Caco-2 (cell line): ENCODE data around the gene ACER2. TPM values are rescaled to one million over a fixed set of nuclear protein-coding genes. Genes with fewer than 3 reads are reported as not detected.
"Not testable (repeated sequence)": the region's sequence is repeated elsewhere in the genome, so short reads cannot be mapped to it uniquely, and the experiment has no call there.

Experiments used
- BruUV-seq: library from RNA; stranded (reverse); fragments of 400-500 nt; replicated peaks from 2 replicates; lab custom pipeline; 2021; lab: Mats Ljungman, UMichigan
- CTCF ChIA-PET: fragments of 300-600 bp; sonication (Branson Sonifier 250); formaldehyde crosslinking; loops from one replicate; lab custom pipeline; 2022; ENCODE audit warnings: antibody characterized with exemption; lab: Charles Lee
- POLR2A ChIA-PET: fragments of 300-600 bp; sonication (Branson Sonifier 250); formaldehyde crosslinking; loops from one replicate; lab custom pipeline; 2022; ENCODE audit warnings: antibody characterized with exemption; lab: Charles Lee
- DNase-seq, 2 experiments: peaks; one replicate each; pipeline versions ENCODE4 v3.0.0 to v3.0.0-alpha.2; 2020 to 2022
- H3K27me3 ChIP-seq: replicated peaks from 2 replicates; pipeline ENCODE4 v1.6.0; 2011; ENCODE audit warnings: low read length; ENCODE audit not compliant: control insufficient read depth, insufficient read depth
- H3K36me3 ChIP-seq: 2 replicates; pipeline ENCODE4 v1.5.1; 2011; ENCODE audit warnings: low read length; ENCODE audit not compliant: control insufficient read depth, insufficient read depth
- H3K4me1 ChIP-seq: fragments of 250-450 bp; sonication (Bioruptor Pico); 2 replicates; pipeline ENCODE4 v1.5.1; 2020; ENCODE audit warnings: mild to moderate bottlenecking
- H3K4me3 ChIP-seq: 2 replicates; pipeline ENCODE4 v1.5.1; 2011; ENCODE audit warnings: low read depth, mild to moderate bottlenecking, control low read depth, low read length
- H3K9me3 ChIP-seq: fragments of 250-450 bp; sonication (Bioruptor Pico); 2 replicates; pipeline ENCODE4 v1.5.1; 2020; ENCODE audit warnings: mild to moderate bottlenecking, moderate library complexity
- H3K27ac Mint-ChIP-seq: one replicate; pipeline ENCODE4 v1.8.0; 2022; ENCODE audit warnings: mixed read lengths; ENCODE audit not compliant: unreplicated experiment
- H3K27me3 Mint-ChIP-seq: one replicate; pipeline ENCODE4 v1.8.0; 2022; ENCODE audit warnings: mixed read lengths; ENCODE audit not compliant: insufficient read depth, unreplicated experiment
- H3K36me3 Mint-ChIP-seq: one replicate; pipeline ENCODE4 v1.8.0; 2022; ENCODE audit warnings: mild to moderate bottlenecking, mixed read lengths; ENCODE audit not compliant: insufficient read depth, unreplicated experiment
- H3K4me1 Mint-ChIP-seq: one replicate; pipeline ENCODE4 v1.8.0; 2022; ENCODE audit warnings: low read depth, mixed read lengths; ENCODE audit not compliant: unreplicated experiment
- H3K4me3 Mint-ChIP-seq: one replicate; pipeline ENCODE4 v1.8.0; 2022; ENCODE audit warnings: mild to moderate bottlenecking, moderate library complexity, mixed read lengths; ENCODE audit not compliant: unreplicated experiment
- H3K9me3 Mint-ChIP-seq: one replicate; pipeline ENCODE4 v1.8.0; 2022; ENCODE audit warnings: mixed read lengths; ENCODE audit not compliant: unreplicated experiment
- CTCF ChIP-seq, 2 experiments: fragments of 200-600 bp in 1 of 2; IDR thresholded peaks; 1 replicate in 1 of 2; 2 replicates in 1 of 2; pipeline versions ENCODE4 v1.5.1 to v1.8.0; 2011 to 2022; ENCODE audit warnings: antibody characterized with exemption in 1 of 2, control low read depth in 1 of 2, inconsistent platforms in 1 of 2, low read depth in 1 of 2, low read length in 1 of 2, mild to moderate bottlenecking in 1 of 2, moderate library complexity in 1 of 2; ENCODE audit not compliant: insufficient read depth in 1 of 2, severe bottlenecking in 1 of 2, unreplicated experiment in 1 of 2
- intact Hi-C: fragments of 100-400 bp; cut with micrococcal nuclease; formaldehyde crosslinking; loops from one replicate; pipeline ENCODE4 v1.10.0; 2022; ENCODE audit not compliant: unreplicated experiment
- total RNA-seq: library from RNA; stranded (reverse); gene quantifications from 2 replicates; pipeline ENCODE4 v1.2.3, GENCODE V29; 2022

Gene ACER2
- total RNA-seq, 1 experiment from 2014 or later: 2.4 TPM

GRCh38 chr9:19410195-19410503 lies 1.3 kb downstream of the ACER2 start:
- intact Hi-C loops: no loop called here
- Mint-ChIP-seq H3K36me3 (no peaks in the 10 kb centered on the region), H3K27ac (no peak overlapping the region), H3K27me3 (no peaks in the 10 kb centered on the region), H3K4me3 (peak overlapping the region; percentile 96), H3K4me1 (no peaks in the 10 kb centered on the region), H3K9me3 (no peaks in the 10 kb centered on the region)
- POLR2A ChIA-PET: no interaction called here
- Histone ChIP-seq H3K4me3 (no peak overlapping the region), H3K4me1 (peaks cover 6% of the 10 kb centered on the region; the same call in 1 of the 2 replicates), H3K36me3 (no peaks in the 10 kb centered on the region), H3K9me3 (no peaks in the 10 kb centered on the region), H3K27me3 (no peaks in the 10 kb centered on the region)
- TF ChIP-seq CTCF (IDR thresholded peaks at IDR 0.05; ENCODE audit: insufficient read depth in 1 of 2, low read depth in 1 of 2, low read length in 1 of 2, severe bottlenecking in 1 of 2, unreplicated experiment in 1 of 2): no peak
- no peak for DNase-seq
- no TSS peak for BruUV-seq
- CTCF ChIA-PET: interaction anchor here (1.5 kb wide), 1 partner anchor 55 kb away, joined by 4 read pairs; no protein-coding TSS in a partner anchor

GRCh38 chr9:19410594-19410993 lies 1.8 kb downstream of the ACER2 start:
- Mint-ChIP-seq H3K9me3 (no peaks in the 10 kb centered on the region), H3K27ac (no peak overlapping the region), H3K4me3 (no peak overlapping the region), H3K27me3 (no peaks in the 10 kb centered on the region), H3K36me3 (no peaks in the 10 kb centered on the region), H3K4me1 (no peaks in the 10 kb centered on the region)
- Histone ChIP-seq H3K4me1 (peaks cover 6% of the 10 kb centered on the region; the same call in 1 of the 2 replicates), H3K4me3 (no peak overlapping the region), H3K9me3 (no peaks in the 10 kb centered on the region), H3K27me3 (no peaks in the 10 kb centered on the region), H3K36me3 (no peaks in the 10 kb centered on the region)
- no peak for DNase-seq
- ChIA-PET CTCF (interaction anchor here (1.5 kb wide), 1 partner anchor 54 kb away, joined by 4 read pairs; no protein-coding TSS in a partner anchor), POLR2A (no interaction called here)
- intact Hi-C loops: no loop called here
- no peak for TF ChIP-seq CTCF (IDR thresholded peaks at IDR 0.05; ENCODE audit: insufficient read depth in 1 of 2, low read depth in 1 of 2, low read length in 1 of 2, severe bottlenecking in 1 of 2, unreplicated experiment in 1 of 2)
- no TSS peak for BruUV-seq

- H3K36me3 ChIP-seq: no peaks in the 10 kb centered on the region
- ChIA-PET CTCF (interaction anchor here (1.5 kb wide), 1 partner anchor 53 kb away, joined by 4 read pairs; no protein-coding TSS in a partner anchor), POLR2A (no interaction called here)
- no peak overlapping the region for H3K4me3 ChIP-seq
- H3K27me3 Mint-ChIP-seq: no peaks in the 10 kb centered on the region
- no peak overlapping the region for H3K27ac Mint-ChIP-seq
- DNase-seq: no peak
- intact Hi-C loops: no loop called here
- no peak overlapping the region for H3K4me3 Mint-ChIP-seq
- H3K4me1 Mint-ChIP-seq: no peaks in the 10 kb centered on the region
- BruUV-seq: no TSS peak
- no peaks in the 10 kb centered on the region for H3K27me3 ChIP-seq
- no peaks in the 10 kb centered on the region for H3K9me3 Mint-ChIP-seq
- no peaks in the 10 kb centered on the region for H3K9me3 ChIP-seq
- no peak for TF ChIP-seq CTCF (IDR thresholded peaks at IDR 0.05; ENCODE audit: insufficient read depth in 1 of 2, low read depth in 1 of 2, low read length in 1 of 2, severe bottlenecking in 1 of 2, unreplicated experiment in 1 of 2)
- no peaks in the 10 kb centered on the region for H3K36me3 Mint-ChIP-seq
- H3K4me1 ChIP-seq: peaks cover 6% of the 10 kb centered on the region; the same call in 1 of the 2 replicates
Observed at GRCh38 chr9:19411316-19411715, 2.5 kb downstream of the ACER2 start.

- intact Hi-C loops, H3K4me1 ChIP-seq, H3K9me3 ChIP-seq, H3K27ac Mint-ChIP-seq, H3K4me3 Mint-ChIP-seq, H3K27me3 Mint-ChIP-seq, CTCF ChIA-PET, H3K36me3 ChIP-seq, H3K27me3 ChIP-seq, H3K4me1 Mint-ChIP-seq, H3K9me3 Mint-ChIP-seq, H3K36me3 Mint-ChIP-seq, POLR2A ChIA-PET, H3K4me3 ChIP-seq, BruUV-seq, DNase-seq: not testable (repeated sequence)
Observed at GRCh38 chr9:19413456-19413855, 4.6 kb downstream of the ACER2 start.
